BLaER1 treated with 17β-estradiol and CSF1 and Interleukin-3, amounts not matched to agents 10 nM and 100 nM (cell line): ENCODE measurements around the gene LAX1.

Source experiments
- H3K27ac ChIP-seq, 11 experiments: shearing (Covaris generic); formaldehyde crosslinking; 2 replicates each; pipeline ENCODE4 v1.8.1; 2022
- H3K27me3 ChIP-seq, 11 experiments: shearing (Covaris generic); formaldehyde crosslinking; 2 replicates each; pipeline ENCODE4 v1.8.1; 2022
- H3K36me3 ChIP-seq, 11 experiments: shearing (Covaris generic); formaldehyde crosslinking; 2 replicates each; pipeline ENCODE4 v1.8.1; 2022
- H3K4me1 ChIP-seq, 10 experiments: shearing (Covaris generic); formaldehyde crosslinking; 2 replicates each; pipeline ENCODE4 v1.8.1; 2022
- H3K4me2 ChIP-seq, 11 experiments: shearing (Covaris generic); formaldehyde crosslinking; 2 replicates each; pipeline ENCODE4 v1.8.1; 2022
- H3K4me3 ChIP-seq, 10 experiments: shearing (Covaris generic); formaldehyde crosslinking; 2 replicates each; pipeline ENCODE4 v1.8.1; 2022
- H3K9ac ChIP-seq, 11 experiments: shearing (Covaris generic); formaldehyde crosslinking; 2 replicates each; pipeline ENCODE4 v1.8.1; 2022
- H3K9me3 ChIP-seq, 11 experiments: shearing (Covaris generic); formaldehyde crosslinking; replicated peaks in 1 of 11; 2 replicates each; pipeline ENCODE4 v1.8.1; 2022
- H4K20me1 ChIP-seq, 11 experiments: shearing (Covaris generic); formaldehyde crosslinking; 2 replicates each; pipeline ENCODE4 v1.8.1; 2022
- Cebpa-rat ChIP-seq, 11 experiments: shearing (Covaris generic); IDR thresholded peaks; 2 replicates each; pipeline ENCODE4 v1.8.1; 2022

LAX1 gene

GRCh38 chr1:203813581-203814341 is 48.8 kb downstream of the LAX1 start:
- Histone ChIP-seq H3K36me3 (peaks cover 92 to 100% (median 99%) of the 10 kb centered on the region in 11 experiments), H3K9me3 (peaks cover 0 to 18% (median 5%) of the 10 kb centered on the region in 11 experiments; a peak in 8 of 22 replicates), H3K27ac (no peak overlapping the region), H3K4me2 (no peak overlapping the region), H3K27me3 (no peaks in the 10 kb centered on the region), H4K20me1 (peaks cover 62 to 100% (median 99%) of the 10 kb centered on the region in 11 experiments), H3K9ac (no peak overlapping the region), H3K4me1 (no peaks in the 10 kb centered on the region; a peak in 2 of 20 replicates), H3K4me3 (no peak overlapping the region)
- TF ChIP-seq Cebpa-rat (IDR thresholded peaks at IDR 0.05), result no peak

GRCh38 chr1:203818399-203818798 is 53.4 kb downstream of the LAX1 start:
- H3K4me1 ChIP-seq, result no peaks in the 10 kb centered on the region; a peak in 2 of 20 replicates
- no peak overlapping the region for H3K4me3 ChIP-seq
- H4K20me1 ChIP-seq, result peaks cover 50 to 99% (median 94%) of the 10 kb centered on the region in 11 experiments
- H3K27ac ChIP-seq, result no peak overlapping the region
- no peaks in the 10 kb centered on the region for H3K27me3 ChIP-seq
- H3K9me3 ChIP-seq, result peaks cover 0 to 7% (median 3%) of the 10 kb centered on the region in 11 experiments; a peak in 7 of 22 replicates
- no peak overlapping the region for H3K4me2 ChIP-seq
- no peak overlapping the region for H3K9ac ChIP-seq
- TF ChIP-seq Cebpa-rat (IDR thresholded peaks at IDR 0.05), result no peak
- H3K36me3 ChIP-seq, result peaks cover 94 to 100% (median 99%) of the 10 kb centered on the region in 11 experiments

- Histone ChIP-seq H3K4me1 (peaks cover 0 to 4% (median 0%) of the 10 kb centered on the region in 10 experiments; a peak in 2 of 20 replicates), H3K4me2 (no peak overlapping the region), H3K9ac (no peak overlapping the region), H3K27ac (no peak overlapping the region), H3K27me3 (no peaks in the 10 kb centered on the region), H3K9me3 (no peaks in the 10 kb centered on the region), H3K36me3 (peaks cover 98 to 100% (median 99%) of the 10 kb centered on the region in 11 experiments), H3K4me3 (no peak overlapping the region), H4K20me1 (peaks cover 71 to 99% (median 93%) of the 10 kb centered on the region in 11 experiments)
- TF ChIP-seq Cebpa-rat (IDR thresholded peaks at IDR 0.05), result no peak
These were observed 58.3 kb downstream of the LAX1 start for GRCh38 chr1:203823306-203823705.
